Peyer's patch (tissue), 4 donors: ENCODE results near the gene YIF1A.

Experiments used
- POLR2A ChIP-seq, 2 donors: fragments of 450-650 bp; IDR thresholded peaks; one replicate each; pipeline ENCODE4 v1.5.1; 2017; ENCODE audit warnings: antibody characterized with exemption in 2 of 2, mild to moderate bottlenecking in 2 of 2, moderate library complexity in 2 of 2
- TF ChIP-seq, protein P1 (sequence below), 6 experiments: fragments of 450-650 bp in 4 of 6; fragments of 200-600 bp in 2 of 6; sonication (generic) in 1 of 6; IDR thresholded peaks; one replicate each; pipeline ENCODE4 v1.5.1; 2017 to 2019; ENCODE audit warnings: antibody characterized with exemption in 6 of 6, mild to moderate bottlenecking in 3 of 6, moderate library complexity in 1 of 6

DNA sequence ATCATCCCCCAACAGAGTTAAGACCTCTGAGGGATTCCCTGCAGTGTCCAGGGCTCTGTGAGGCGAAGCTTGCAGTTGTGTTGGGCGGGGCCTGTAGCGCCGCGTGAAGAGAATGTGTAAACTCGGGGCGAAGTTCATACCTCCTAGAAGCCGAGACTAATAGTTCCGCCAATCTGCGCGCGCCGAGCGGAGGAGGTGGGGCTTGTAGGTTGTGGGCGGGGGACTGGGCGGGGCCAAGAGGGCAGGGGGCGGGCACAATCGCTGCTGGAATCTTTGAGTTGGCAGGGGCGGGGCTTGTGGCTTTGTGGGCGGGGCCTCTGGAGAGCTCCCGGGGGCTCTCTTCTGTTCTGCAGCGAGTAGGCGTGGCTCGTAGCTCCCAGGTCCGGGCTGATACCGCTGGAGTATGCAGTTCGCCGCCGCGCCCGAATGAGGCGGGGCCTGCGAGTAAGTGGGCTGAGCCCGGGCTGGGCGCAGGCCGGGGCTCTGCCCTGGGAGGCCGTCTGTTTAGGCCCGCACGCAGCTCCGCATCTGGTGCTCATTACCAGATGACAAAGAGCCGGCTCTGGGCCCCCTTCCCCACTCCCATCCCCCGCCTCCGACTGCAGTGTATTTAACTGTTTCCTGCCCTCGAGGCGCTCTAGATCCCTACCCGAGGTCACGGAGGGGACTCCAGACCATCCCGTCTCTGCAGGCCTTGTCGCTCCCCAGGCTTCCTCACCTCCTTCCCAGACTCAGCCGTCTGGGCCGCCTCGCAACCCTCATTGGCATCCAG lies 23.8 kb upstream of the YIF1A start:
- TF ChIP-seq, protein P1, sequence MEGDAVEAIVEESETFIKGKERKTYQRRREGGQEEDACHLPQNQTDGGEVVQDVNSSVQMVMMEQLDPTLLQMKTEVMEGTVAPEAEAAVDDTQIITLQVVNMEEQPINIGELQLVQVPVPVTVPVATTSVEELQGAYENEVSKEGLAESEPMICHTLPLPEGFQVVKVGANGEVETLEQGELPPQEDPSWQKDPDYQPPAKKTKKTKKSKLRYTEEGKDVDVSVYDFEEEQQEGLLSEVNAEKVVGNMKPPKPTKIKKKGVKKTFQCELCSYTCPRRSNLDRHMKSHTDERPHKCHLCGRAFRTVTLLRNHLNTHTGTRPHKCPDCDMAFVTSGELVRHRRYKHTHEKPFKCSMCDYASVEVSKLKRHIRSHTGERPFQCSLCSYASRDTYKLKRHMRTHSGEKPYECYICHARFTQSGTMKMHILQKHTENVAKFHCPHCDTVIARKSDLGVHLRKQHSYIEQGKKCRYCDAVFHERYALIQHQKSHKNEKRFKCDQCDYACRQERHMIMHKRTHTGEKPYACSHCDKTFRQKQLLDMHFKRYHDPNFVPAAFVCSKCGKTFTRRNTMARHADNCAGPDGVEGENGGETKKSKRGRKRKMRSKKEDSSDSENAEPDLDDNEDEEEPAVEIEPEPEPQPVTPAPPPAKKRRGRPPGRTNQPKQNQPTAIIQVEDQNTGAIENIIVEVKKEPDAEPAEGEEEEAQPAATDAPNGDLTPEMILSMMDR (IDR thresholded peaks at IDR 0.05), result peak in 1 of 6 experiments; percentile 5
- no peak for TF ChIP-seq POLR2A (IDR thresholded peaks at IDR 0.05)
